ENCODE measurements around the gene SHISA5. TPM values are rescaled to one million over a fixed set of nuclear protein-coding genes. Genes with fewer than 3 reads are reported as not detected.

Gene SHISA5
- total and polyA plus RNA-seq, 2 donors (not counting 1 experiment from before 2014, with no cell fraction given) = 147 to 183 TPM

DNA sequence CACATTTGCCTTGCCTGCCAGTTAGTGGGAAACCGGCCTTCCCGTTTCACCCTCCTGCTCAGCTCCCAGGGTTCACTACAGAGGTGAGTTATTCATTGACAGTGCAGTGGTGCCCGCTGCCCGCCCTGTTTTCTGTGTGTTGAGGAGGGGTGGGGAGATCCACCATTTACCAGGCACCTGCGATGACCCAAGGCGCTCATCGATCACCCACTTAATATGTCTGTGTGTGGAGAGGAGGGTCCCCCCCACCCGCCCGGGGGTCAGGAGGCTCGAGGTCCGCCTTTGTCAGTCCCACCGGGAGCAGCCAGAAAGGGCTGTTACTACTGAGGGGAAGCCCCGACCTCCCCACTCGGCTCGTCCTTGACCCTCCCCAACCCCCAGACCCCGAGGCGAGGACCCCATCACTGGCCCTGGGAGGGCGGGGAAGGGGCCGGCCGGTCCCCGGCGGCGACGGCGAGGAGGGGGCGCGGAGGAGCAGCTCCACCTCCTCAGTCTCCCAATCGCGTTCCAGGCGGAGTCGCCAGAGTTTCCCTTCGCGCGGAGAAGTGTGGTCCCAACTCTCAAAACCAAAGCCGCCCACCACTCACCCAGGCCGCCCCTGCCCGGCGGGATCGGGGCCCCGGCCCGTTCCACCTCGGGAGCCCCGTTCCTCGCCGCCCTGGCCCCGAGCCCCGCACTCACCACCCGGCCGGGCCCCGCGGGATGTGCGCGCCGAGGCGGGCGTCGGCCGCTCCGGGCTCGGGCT lies 75.2 kb downstream of the SHISA5 start:
- Histone ChIP-seq H3K27me3 (replicated peaks in 1 of 4; ENCODE audit: control extremely low read depth in 1 of 4, control insufficient read depth in 3 of 4, insufficient read depth in 4 of 4, low read length in 3 of 4) (peaks cover 0 to 9% (median 3%) of the 10 kb centered on the region in 4 experiments), H3K36me3 (replicated peaks in 1 of 2; ENCODE audit: control extremely low read depth in 1 of 2, control insufficient read depth in 1 of 2, extremely low read depth in 1 of 2, insufficient read depth in 2 of 2, low read length in 1 of 2) (peaks cover 0 to 14% of the 10 kb centered on the region in 2 experiments), H3K9me3 (ENCODE audit: control extremely low read depth in 1 of 3, control insufficient read depth in 2 of 3, insufficient read depth in 1 of 3, low read length in 2 of 3) (peaks cover 0 to 3% (median 0%) of the 10 kb centered on the region in 3 donors), H3K27ac (ENCODE audit: low read length in 2 of 2) (no peak overlapping the region), H3K79me2 (ENCODE audit: control insufficient read depth, insufficient read depth, low read length) (no peaks in the 10 kb centered on the region), H2AFZ (ENCODE audit: insufficient read depth, low read depth, low read length, poor library complexity, severe bottlenecking) (peak overlapping the region; percentile 67), H3K9ac (ENCODE audit: low read length) (peak overlapping the region; percentile 68), H3K4me2 (replicated peaks; ENCODE audit: low read depth, low read length, poor library complexity, severe bottlenecking) (peak overlapping the region; percentile 97), H3K4me1 (ENCODE audit: control insufficient read depth in 2 of 2, insufficient read depth in 2 of 2, low read length in 2 of 2) (peaks cover 6 to 9% of the 10 kb centered on the region in 2 donors), H3K4me3 (ENCODE audit: control extremely low read depth in 1 of 5, extremely low read depth in 1 of 5, insufficient read depth in 1 of 5, low read depth in 2 of 5, low read length in 4 of 5) (peak overlapping the region in 4 of 5 experiments; percentile 31 to 68 (median 58)), H4K20me1 (ENCODE audit: control insufficient read depth, insufficient read depth, low read length, poor library complexity, severe bottlenecking) (no peaks in the 10 kb centered on the region)
- no peak overlapping the region for H3K27ac Mint-ChIP-seq
- DNase-seq = no peak
- WGBS (ENCODE audit: insufficient coverage) = 5% methylated on average over 54 of the region's 60 CpGs
- POLR2A ChIA-PET = no interaction called here
- peak overlapping the region; percentile 75 for H3K4me3 Mint-ChIP-seq
- H3K4me1 Mint-ChIP-seq = peaks cover 12% of the 10 kb centered on the region
- peak; percentile 58 for ATAC-seq (ENCODE audit: low read depth)
- peaks cover 16% of the 10 kb centered on the region for H3K27me3 Mint-ChIP-seq
- intact Hi-C loops (cut with micrococcal nuclease) = no loop called here
- TF ChIP-seq, protein P1, sequence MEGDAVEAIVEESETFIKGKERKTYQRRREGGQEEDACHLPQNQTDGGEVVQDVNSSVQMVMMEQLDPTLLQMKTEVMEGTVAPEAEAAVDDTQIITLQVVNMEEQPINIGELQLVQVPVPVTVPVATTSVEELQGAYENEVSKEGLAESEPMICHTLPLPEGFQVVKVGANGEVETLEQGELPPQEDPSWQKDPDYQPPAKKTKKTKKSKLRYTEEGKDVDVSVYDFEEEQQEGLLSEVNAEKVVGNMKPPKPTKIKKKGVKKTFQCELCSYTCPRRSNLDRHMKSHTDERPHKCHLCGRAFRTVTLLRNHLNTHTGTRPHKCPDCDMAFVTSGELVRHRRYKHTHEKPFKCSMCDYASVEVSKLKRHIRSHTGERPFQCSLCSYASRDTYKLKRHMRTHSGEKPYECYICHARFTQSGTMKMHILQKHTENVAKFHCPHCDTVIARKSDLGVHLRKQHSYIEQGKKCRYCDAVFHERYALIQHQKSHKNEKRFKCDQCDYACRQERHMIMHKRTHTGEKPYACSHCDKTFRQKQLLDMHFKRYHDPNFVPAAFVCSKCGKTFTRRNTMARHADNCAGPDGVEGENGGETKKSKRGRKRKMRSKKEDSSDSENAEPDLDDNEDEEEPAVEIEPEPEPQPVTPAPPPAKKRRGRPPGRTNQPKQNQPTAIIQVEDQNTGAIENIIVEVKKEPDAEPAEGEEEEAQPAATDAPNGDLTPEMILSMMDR (IDR thresholded peaks at IDR 0.05) = no peak
- TF ChIP-seq EZH2 (IDR thresholded peaks at IDR 0.05; ENCODE audit: borderline replicate concordance, insufficient read depth, low read depth, low read length, poor library complexity, severe bottlenecking) = no peak
- CTCF ChIA-PET = interaction anchor here (13.4 kb wide), 1 partner anchor 27 kb away, joined by 330 read pairs; no protein-coding TSS in a partner anchor
- no peaks in the 10 kb centered on the region for H3K9me3 Mint-ChIP-seq (ENCODE audit: insufficient read depth)

DNA sequence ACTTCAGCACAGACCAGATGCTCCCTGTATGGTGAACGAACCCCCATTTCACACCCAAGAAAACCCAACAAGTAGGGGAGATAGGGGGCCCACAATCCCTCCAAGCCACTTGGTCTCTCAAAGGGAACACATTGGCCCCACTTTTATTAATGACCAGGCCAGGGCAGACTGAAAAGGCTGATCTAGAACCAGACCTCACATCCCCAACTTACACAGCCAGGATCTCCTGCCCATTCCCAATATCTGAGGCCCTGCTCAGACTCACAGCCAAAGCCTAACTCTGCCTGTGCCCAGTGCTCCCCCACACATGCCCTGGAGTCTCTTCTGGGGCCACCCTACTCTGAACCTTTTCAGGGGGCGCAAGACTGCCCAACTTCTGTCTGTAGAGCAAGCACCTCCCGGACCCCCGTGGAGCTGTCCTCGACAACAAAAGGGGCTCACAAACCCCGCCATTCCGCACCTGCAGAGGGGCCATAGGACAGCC lies 75.8 kb downstream of the SHISA5 start:
- DNase-seq (no peak), ATAC-seq (ENCODE audit: low read depth) (no peak)
- Histone ChIP-seq H3K79me2 (ENCODE audit: control insufficient read depth, insufficient read depth, low read length) (no peaks in the 10 kb centered on the region), H3K27me3 (replicated peaks in 1 of 4; ENCODE audit: control extremely low read depth in 1 of 4, control insufficient read depth in 3 of 4, insufficient read depth in 4 of 4, low read length in 3 of 4) (peaks cover 0 to 9% (median 3%) of the 10 kb centered on the region in 4 experiments), H3K27ac (ENCODE audit: low read length in 2 of 2) (no peak overlapping the region), H3K36me3 (replicated peaks in 1 of 2; ENCODE audit: control extremely low read depth in 1 of 2, control insufficient read depth in 1 of 2, extremely low read depth in 1 of 2, insufficient read depth in 2 of 2, low read length in 1 of 2) (peaks cover 0 to 8% of the 10 kb centered on the region in 2 experiments), H3K4me2 (replicated peaks; ENCODE audit: low read depth, low read length, poor library complexity, severe bottlenecking) (peak overlapping the region; percentile 97), H3K9me3 (ENCODE audit: control extremely low read depth in 1 of 3, control insufficient read depth in 2 of 3, insufficient read depth in 1 of 3, low read length in 2 of 3) (peaks cover 0 to 3% (median 0%) of the 10 kb centered on the region in 3 donors), H3K4me1 (ENCODE audit: control insufficient read depth in 2 of 2, insufficient read depth in 2 of 2, low read length in 2 of 2) (peaks cover 6 to 9% of the 10 kb centered on the region in 2 donors), H3K9ac (ENCODE audit: low read length) (no peak overlapping the region), H2AFZ (ENCODE audit: insufficient read depth, low read depth, low read length, poor library complexity, severe bottlenecking) (no peak overlapping the region), H4K20me1 (ENCODE audit: control insufficient read depth, insufficient read depth, low read length, poor library complexity, severe bottlenecking) (no peaks in the 10 kb centered on the region), H3K4me3 (ENCODE audit: control extremely low read depth in 1 of 5, extremely low read depth in 1 of 5, insufficient read depth in 1 of 5, low read depth in 2 of 5, low read length in 4 of 5) (no peak overlapping the region)
- intact Hi-C loops (cut with micrococcal nuclease) = no loop called here
- no peaks in the 10 kb centered on the region for H3K9me3 Mint-ChIP-seq (ENCODE audit: insufficient read depth)
- H3K4me1 Mint-ChIP-seq = peaks cover 12% of the 10 kb centered on the region
- ChIA-PET POLR2A (no interaction called here), CTCF (interaction anchor here (0.6 to 13.4 kb wide), 2 partner anchors 26 to 203 kb away, joined by 3 to 330 read pairs; no protein-coding TSS in a partner anchor)
- TF ChIP-seq, protein P1 (IDR thresholded peaks at IDR 0.05) = no peak
- no peak for TF ChIP-seq EZH2 (IDR thresholded peaks at IDR 0.05; ENCODE audit: borderline replicate concordance, insufficient read depth, low read depth, low read length, poor library complexity, severe bottlenecking)
- peak overlapping the region; percentile 75 for H3K4me3 Mint-ChIP-seq
- 97% methylated on average over 6 of the region's 7 CpGs for WGBS (ENCODE audit: insufficient coverage)
- peak overlapping the region; percentile 32 for H3K27ac Mint-ChIP-seq
- H3K27me3 Mint-ChIP-seq = peaks cover 16% of the 10 kb centered on the region

Measured in B cell (primary cell).